Raji (cell line): ENCODE data around the gene HPCAL1.

ENCODE experiments used
- POLR2A ChIP-seq: IDR thresholded peaks from 2 replicates; pipeline ENCODE4 v1.6.1; 2011; ENCODE audit warnings: low read depth, low read length, control low read depth; ENCODE audit not compliant: insufficient read depth

The HPCAL1 gene

DNA sequence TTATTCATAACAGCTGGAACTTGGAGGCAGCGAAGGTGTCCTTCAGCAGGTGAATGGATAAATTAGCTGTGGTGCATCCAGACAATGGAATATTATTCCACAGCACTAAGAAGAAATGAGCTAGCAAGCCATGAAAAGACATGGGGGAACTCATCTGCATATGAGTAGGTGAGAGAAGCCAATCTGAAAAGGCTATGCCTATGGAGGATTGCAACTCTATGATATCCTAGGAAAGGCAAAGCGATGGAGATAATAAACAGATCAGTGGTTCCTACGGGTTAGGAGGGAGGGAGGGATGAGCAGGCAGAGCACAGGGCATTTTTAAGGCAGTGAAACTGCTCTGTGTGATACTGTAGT is 79.3 kb downstream of the HPCAL1 start:
- TF ChIP-seq POLR2A, result no peak

DNA sequence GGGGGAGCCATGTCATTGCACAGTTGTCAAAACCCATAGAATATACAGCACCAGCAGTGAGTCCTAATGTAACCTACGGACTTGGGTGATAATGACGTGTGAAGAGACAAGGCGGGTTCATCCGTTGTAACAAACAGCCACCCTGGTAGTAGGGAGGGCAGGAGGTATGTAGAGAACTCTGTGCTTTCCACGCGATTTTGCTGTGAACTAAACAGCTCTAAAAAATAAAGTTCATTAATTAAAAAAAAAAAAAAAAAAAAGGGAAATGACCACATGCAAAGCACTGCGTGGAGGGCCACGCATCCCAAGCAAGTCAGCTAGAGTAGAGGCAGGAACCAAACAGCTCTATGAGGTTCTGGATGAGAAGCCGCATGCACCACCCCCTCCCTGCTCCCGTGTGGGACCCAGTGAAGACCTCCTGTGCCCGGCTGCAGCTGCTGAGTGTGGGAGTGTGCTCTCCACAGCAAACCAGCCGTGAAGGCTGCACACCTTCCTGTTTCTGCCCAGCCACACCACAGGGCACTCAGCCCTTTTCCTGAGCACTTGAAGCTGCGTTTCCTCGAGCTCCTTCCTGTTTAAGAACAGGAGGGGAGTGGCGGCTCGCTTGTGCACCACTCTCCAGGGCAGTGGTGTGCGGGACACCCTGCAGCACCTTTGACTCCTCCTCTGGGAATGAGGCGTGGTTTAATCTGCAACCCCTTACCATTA is 79.8 kb downstream of the HPCAL1 start:
- TF ChIP-seq POLR2A, result no peak

DNA sequence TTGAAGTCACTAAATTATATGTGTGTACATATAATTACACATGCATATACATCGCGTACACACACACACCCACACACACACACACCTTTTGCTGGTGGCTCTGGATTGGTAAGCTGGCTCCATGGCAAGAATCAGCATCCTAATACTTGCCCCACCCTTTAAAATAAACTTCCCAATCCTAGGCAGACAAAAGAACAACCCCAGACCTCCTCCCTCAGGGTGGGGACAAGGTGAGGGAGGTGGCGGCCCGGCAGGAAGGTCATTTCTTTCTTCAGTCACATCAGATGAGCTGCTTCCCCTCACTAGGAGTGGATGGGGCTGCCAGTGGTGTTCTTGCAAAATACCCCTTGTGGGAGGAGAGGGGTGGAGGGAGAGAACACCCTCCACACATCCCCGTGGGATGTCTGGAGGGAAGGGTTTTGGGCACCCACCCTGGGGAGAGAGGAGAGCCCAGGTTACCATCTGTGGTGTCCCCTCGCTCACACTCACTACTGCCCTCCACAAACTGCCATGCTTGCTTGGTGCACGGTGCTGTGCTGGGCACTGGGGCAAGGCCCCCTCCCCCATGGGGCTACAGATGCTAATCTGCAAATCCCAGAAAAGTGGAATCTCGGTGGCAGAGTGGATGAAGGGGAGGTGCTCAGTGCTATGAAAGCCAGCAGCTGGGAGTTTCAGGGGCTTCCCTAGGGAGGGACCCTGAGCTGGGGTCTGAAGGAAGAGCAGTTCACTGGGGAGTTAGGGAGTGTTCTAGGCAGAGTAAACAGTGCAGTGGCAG is 81.4 kb downstream of the HPCAL1 start:
- TF ChIP-seq POLR2A, result no peak

DNA sequence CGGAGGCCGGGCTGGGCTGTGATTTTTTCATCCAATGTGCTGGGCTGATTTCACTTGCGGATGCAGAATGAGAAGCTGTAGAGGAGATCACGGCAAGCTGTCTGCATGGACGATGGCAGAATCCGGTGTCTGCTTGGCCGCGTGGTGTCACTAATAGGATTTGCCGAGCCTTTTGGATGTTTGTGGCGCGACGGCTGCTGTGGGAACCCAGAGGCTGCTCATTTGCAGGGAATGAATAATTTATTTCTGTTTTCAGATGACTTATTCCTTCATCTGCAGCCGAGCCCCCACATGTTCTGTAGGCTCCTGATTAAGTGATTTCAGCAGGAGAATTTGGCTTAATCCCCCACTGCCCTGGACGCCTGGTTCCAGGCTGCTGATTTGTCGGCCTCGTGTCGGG is 82.8 kb downstream of the HPCAL1 start:
- no peak for TF ChIP-seq POLR2A

GRCh38 chr2:10385933-10386773 is 83.4 kb downstream of the HPCAL1 start:
- TF ChIP-seq POLR2A, result no peak

DNA sequence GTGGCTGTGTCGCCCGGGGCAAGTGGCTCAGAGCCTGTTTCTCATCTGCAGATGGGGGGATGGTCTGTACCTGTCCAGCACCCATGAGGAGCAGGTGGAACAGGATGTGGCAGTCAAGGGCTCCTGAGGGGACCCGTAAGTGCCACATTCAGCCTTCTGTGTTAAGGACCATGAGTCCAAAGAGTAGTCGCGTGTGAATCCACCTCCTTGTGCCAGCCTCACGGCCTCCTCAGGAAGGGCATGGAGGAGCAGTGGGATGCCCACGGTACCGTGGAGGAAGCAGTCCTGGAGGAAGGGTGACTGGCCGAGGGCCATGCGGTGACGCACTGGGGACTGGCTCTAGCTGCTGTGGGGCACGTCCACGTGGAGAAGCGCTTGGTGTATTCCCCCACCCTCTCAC is 84.3 kb downstream of the HPCAL1 start:
- no peak for TF ChIP-seq POLR2A

DNA sequence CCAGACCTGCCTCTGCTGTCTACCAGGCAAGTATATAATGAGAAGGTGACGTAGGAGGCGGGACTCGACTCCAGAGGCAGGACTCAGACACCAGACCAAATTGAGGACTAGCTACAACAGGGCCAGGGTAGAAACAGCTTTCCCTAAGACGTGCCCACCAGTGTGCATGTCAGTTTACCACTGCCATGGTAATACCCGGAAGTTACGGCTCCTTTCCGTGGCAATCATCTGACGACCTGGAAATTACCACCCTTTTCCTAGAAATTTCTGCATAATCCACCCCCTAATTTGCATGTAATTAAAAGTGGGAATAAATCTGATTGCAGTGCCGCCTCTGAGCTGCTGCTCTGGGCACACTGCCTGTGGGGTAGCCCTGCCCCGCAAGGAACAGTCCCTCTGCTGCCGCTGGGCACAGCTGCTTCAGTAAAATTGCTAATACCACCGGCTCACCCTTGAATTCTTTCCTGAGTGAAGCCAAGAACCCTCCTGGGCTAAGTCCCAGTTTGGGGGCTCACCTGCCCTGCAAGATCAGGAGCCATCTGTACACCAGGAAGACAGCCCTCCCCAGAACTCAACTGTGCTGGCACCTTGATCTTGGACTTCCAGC is 86.4 kb downstream of the HPCAL1 start:
- TF ChIP-seq POLR2A, result no peak

- TF ChIP-seq POLR2A, result no peak
These were observed 86.9 kb downstream of the HPCAL1 start for GRCh38 chr2:10389573-10389972.

DNA sequence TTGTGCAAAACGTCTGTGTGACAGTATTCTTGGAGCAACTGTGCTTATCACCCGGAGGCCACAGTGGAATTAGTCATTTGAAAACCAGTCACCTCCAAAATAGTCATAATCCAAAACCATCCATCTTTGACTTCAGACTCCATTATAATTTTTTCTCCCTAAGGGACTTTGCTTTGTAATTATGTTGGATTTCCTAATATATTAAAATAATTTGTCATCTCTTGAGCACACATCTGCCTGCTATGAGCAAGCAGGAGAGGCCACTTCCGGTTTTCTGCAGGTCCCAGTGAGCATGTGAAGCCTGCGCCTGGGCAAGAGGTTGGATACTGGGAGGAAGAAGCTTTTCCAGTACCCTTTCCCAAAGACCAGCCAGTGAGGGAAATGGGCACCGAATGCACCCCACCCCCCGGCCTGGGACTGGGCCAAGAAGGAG is 87.7 kb downstream of the HPCAL1 start:
- TF ChIP-seq POLR2A, result no peak

GRCh38 chr2:10392100-10392499 is 89.4 kb downstream of the HPCAL1 start:
- TF ChIP-seq POLR2A, result no peak

DNA sequence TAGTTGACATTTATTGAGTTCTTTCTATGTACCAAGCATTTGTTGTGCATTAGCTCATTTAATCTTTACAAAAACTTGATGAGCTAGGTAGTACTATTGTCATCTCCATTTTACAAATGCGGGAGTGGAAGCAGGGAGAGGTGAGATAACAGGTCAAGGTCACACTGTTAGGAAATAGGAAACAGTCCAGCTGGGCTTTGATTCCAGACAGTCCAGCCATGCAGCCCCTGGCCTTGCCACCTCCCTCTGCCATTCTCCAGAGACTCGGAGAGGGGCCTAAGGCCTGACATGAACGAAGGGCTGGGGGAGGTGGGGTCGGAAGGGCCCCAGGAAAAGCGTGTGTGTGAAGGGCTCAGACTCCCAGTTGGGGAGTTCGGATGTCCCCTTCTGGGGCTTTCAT is 89.8 kb downstream of the HPCAL1 start:
- no peak for TF ChIP-seq POLR2A

DNA sequence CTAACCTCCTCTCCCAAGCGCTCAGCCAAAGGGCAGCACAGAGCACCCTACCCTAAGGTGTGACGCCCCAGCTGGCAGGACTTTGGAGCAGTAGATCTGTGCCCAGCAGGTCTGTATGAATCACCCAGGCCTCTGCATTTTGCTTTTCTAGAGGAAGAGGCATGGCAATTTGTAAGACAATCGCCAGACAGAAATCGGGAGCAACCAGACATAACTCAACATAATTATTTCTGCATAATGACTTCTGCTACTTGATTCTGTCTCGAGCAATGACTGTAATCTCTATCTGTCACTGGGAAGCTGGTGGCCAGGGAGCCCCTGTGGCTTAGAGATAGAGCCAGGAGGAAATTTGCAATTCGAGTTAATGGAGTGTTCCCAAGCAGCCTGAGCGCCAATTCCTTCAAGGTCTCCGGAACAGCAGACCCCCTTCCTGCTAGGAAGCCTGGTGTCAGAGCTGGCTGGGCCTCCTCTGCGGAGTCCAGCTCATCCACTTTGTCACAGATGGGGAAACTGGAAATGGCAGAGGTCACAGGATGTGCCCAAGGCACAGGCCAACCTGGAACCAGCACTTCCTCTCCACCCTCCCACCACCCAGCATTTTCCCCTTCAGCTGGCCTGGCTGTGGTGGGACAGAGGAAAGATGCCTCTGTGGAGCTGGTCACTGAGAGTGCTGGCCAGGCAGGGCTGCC is 90.4 kb downstream of the HPCAL1 start:
- TF ChIP-seq POLR2A, result no peak

DNA sequence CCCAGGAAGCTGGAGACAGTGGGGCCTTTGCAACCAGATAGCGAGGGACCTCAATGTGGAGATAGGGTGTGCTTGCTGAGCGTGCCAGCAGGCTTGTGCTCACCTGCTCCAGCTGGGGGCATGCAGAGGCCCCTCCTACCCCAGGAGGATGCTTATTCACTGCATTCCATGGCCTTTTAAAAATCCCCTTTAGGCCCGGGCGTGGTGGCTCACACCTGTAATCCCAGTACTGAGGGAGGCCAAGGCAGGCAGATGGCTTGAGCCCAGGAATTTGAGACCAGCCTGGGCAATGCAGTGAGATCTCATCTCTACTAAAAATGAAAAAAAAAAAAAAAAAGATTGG is 90.9 kb downstream of the HPCAL1 start:
- no peak for TF ChIP-seq POLR2A

GRCh38 chr2:10395893-10396292 is 93.2 kb downstream of the HPCAL1 start:
- TF ChIP-seq POLR2A, result no peak

DNA sequence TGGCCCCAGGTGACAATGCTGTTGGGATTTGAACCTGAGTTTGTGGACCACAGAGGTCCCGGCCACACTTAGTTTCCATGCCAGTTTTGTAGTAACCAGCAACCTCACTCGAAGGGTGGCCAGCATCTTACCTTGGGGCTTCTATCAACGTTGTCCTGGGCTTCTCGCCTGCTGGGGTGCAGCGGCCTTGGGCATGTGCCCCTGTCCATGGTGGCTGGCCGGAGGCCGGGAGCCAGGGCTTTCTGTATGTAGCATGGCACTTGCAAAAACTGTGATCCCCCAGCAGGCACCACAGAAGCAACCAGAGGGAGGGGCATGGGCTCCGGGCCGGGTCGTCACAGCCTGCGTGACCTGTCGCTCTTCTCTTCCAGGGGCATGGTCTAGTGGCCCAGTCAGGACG is 93.8 kb downstream of the HPCAL1 start:
- TF ChIP-seq POLR2A, result no peak
